SK-N-SH treated with all-trans-retinoic acid at 6 μM for 48 hours (cell line): ENCODE results near the gene CYSRT1.

Experiments used
- ARNTL ChIP-seq: fragments of 450-650 bp; formaldehyde crosslinking; IDR thresholded peaks from 2 replicates; pipeline ENCODE4 v1.5.0; 2020; ENCODE audit warnings: low read depth, mild to moderate bottlenecking, moderate library complexity, borderline replicate concordance
- CSDC2 ChIP-seq: fragments of 250-450 bp; sonication (Bioruptor Pico); IDR thresholded peaks from 2 replicates; pipeline ENCODE4 v1.5.0; 2020; ENCODE audit warnings: mild to moderate bottlenecking, moderate library complexity
- CSRNP3 ChIP-seq: fragments of 250-450 bp; sonication (Bioruptor Pico); IDR thresholded peaks from 2 replicates; pipeline ENCODE4 v1.5.1; 2021; ENCODE audit warnings: mild to moderate bottlenecking, moderate library complexity
- GLIS3 ChIP-seq: fragments of 250-450 bp; sonication (Bioruptor Pico); IDR thresholded peaks from 2 replicates; pipeline ENCODE4 v1.5.0; 2020; ENCODE audit warnings: mild to moderate bottlenecking, moderate library complexity
- OSR1 ChIP-seq: fragments of 250-450 bp; sonication (Bioruptor Pico); IDR thresholded peaks from 2 replicates; pipeline ENCODE4 v1.8.0; 2022; ENCODE audit warnings: moderate library complexity, mild to moderate bottlenecking, inconsistent platforms
- PATZ1 ChIP-seq: fragments of 250-450 bp; sonication (Bioruptor Pico); IDR thresholded peaks from 2 replicates; pipeline ENCODE4 v1.8.0; 2020; ENCODE audit warnings: mild to moderate bottlenecking, moderate library complexity, borderline replicate concordance
- RARB ChIP-seq: fragments of 250-450 bp; sonication (Bioruptor Pico); IDR thresholded peaks from 2 replicates; pipeline ENCODE4 v1.8.0; 2021; ENCODE audit warnings: mild to moderate bottlenecking, moderate library complexity
- TOX ChIP-seq: fragments of 250-450 bp; sonication (Bioruptor Pico); IDR thresholded peaks from 2 replicates; pipeline ENCODE4 v1.8.0; 2021; ENCODE audit warnings: mild to moderate bottlenecking, moderate library complexity, borderline replicate concordance
- ZFP3 ChIP-seq: fragments of 250-450 bp; sonication (Bioruptor Pico); IDR thresholded peaks from 2 replicates; pipeline ENCODE4 v1.5.0; 2020; ENCODE audit warnings: mild to moderate bottlenecking, moderate library complexity
- ZFP30 ChIP-seq: fragments of 450-650 bp; formaldehyde crosslinking; IDR thresholded peaks from 2 replicates; pipeline ENCODE4 v1.5.0; 2022; ENCODE audit warnings: mild to moderate bottlenecking, moderate library complexity
- ZNF565 ChIP-seq: fragments of 450-650 bp; formaldehyde crosslinking; conservative IDR thresholded peaks from 2 replicates; pipeline ENCODE4 v1.5.0; 2020; ENCODE audit warnings: low read depth, mild to moderate bottlenecking, moderate library complexity
- ZNF8 ChIP-seq: fragments of 450-650 bp; formaldehyde crosslinking; IDR thresholded peaks from 2 replicates; pipeline ENCODE4 v1.5.0; 2020; ENCODE audit warnings: mild to moderate bottlenecking, moderate library complexity

DNA sequence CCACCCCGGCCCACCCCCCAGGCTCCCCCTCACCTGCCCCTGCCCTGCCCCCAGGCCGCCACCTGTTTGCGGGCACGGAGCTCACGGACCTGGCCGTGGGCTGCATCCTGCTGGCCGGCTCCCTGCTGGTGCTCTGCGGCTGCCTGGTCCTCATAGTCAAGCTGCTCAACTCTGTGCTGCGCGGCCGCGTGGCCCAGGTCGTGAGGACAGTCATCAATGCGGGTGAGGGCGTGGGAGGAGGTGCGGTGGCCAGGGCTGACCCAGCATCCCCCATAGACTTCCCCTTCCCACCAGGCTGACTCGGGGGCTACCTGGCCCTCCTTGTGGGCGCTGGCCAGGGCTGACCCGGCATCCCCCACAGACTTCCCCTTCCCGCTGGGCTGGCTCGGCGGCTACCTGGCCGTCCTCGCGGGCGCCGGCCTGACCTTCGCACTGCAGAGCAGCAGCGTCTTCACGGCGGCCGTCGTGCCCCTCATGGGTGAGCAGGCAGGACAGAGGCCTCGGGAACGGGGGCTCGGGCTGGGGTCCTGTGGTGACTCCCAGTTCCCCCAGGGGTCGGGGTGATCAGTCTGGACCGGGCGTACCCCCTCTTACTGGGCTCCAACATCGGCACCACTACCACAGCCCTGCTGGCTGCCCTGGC is 9.2 kb downstream of the CYSRT1 start:
- no peak for TF ChIP-seq PATZ1 (CRISPR knock-in tag)
- TF ChIP-seq RARB (CRISPR knock-in tag), result no peak
- no peak for TF ChIP-seq CSRNP3 (CRISPR knock-in tag)
- TF ChIP-seq TOX (CRISPR knock-in tag), result no peak
- TF ChIP-seq ZFP3, result no peak
- TF ChIP-seq ZNF565 (CRISPR knock-in tag), result no peak
- no peak for TF ChIP-seq OSR1
- TF ChIP-seq CSDC2, result no peak
- TF ChIP-seq ZNF8 (CRISPR knock-in tag), result no peak
- TF ChIP-seq ZFP30 (CRISPR knock-in tag), result no peak
- no peak for TF ChIP-seq GLIS3 (CRISPR knock-in tag)
- no peak for TF ChIP-seq ARNTL (CRISPR knock-in tag)
